ENCODE measurements around the gene PPP1R12C.
"Not testable (repeated sequence)": the region's sequence is repeated elsewhere in the genome, so short reads cannot be mapped to it uniquely, and the experiment has no call there.

Gene PPP1R12C

DNA sequence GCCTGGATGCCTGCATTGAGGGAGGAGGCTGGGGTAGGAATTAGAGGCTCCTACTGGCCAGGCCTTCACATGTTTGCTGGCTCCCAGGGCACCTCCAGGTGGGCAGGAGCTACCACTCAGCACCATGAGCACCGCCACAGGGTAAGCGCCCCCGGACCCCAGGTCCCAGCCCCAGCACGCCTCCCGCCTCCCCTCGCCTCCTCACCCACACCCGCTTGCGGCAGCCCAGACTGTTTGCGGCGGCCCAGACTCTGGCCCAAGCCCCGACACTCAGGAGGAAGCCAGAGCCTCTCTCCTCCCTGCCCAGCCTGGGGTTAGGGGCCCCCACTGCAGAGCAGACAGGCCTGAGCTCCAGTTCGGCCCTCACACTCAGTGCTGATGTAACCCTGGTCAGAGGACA, 41.1 kb downstream of the PPP1R12C start:
- DNase-seq (ENCODE audit: low read depth in 2 of 2) = no peak

- no peak for DNase-seq (ENCODE audit: low read depth in 2 of 2)
These were observed 42.0 kb downstream of the PPP1R12C start, which contains the start of gene EPS8L1 for GRCh38 chr19:55075371-55075998. EPS8L1 (plus strand) TSS chr19:55075869; CDS start chr19:55076445, 576 bp downstream.

- no peak for DNase-seq (ENCODE audit: low read depth in 2 of 2)
These were observed 45.5 kb downstream of the PPP1R12C start for GRCh38 chr19:55071913-55072312.

DNA sequence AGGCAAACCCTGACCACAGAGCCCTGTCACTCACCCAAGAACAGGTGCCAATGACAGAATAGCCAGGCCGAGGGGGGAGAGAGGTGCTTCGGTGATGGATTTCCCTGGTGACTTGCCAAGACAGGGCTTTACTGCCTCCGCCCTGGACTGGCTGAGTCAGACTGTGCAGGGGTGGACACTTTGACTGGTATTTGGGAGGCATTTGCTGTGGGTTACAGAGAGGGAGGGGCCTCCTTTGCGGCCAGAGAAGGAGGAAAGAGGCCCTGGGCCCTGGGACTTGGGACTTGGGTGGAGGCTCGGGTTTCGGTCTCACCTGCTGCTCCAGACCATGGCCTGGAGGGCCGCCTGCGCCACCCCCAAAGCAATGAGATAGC, 46.3 kb downstream of the PPP1R12C start:
- DNase-seq (ENCODE audit: low read depth in 2 of 2) = no peak

GRCh38 chr19:55070466-55071128, 46.8 kb downstream of the PPP1R12C start:
- DNase-seq (ENCODE audit: low read depth in 2 of 2) = no peak

- DNase-seq (ENCODE audit: low read depth in 2 of 2) = no peak
These were observed 47.6 kb downstream of the PPP1R12C start for GRCh38 chr19:55069865-55070197.

DNA sequence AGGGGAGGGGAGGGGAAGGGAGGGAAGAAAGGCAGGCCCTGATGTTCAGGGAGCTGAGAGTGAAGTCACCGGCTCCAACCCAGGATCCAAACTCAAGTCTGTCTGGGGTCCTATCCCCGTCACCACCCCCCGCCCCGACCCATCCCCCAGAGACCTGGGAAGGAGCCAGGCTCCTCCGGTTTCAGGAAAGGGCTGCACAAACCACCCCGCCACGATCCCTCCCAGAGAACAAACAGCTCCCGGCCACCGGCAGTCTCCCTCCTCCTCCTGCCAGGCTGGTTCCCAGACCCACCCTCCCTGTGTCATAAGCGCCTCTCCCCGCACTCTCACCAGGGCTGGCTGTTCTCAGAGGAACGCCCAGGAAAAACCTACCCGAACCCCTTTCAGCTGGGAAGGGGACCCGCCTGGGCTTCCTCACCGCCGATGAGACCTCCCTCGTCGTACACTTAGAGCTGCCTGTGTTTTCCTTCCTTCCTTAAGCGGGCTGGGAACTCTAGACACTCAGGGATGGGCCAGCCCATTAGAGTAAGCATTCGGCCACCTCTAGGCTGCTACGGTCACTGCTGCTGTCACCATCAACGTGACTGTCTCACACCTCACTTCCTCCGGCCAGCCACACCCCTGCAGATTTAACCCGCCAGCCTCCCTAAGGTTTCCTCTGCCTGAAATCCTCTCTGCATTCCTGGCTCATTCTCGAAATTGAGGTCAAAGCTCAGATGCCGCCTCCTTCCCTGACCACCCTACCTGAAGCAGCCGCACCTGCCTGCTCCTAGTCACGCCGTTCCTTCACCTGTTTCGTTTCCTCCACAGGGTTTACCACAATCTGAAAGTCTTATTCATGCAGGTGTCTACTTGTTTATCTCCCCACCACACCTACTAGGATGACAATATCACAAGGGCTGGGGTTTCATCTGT, 48.2 kb downstream of the PPP1R12C start:
- no peak for DNase-seq (ENCODE audit: low read depth in 2 of 2)

GRCh38 chr19:55067869-55068268, 49.6 kb downstream of the PPP1R12C start:
- no peak for DNase-seq (ENCODE audit: low read depth in 2 of 2)

- no peak for DNase-seq (ENCODE audit: low read depth in 2 of 2)
These were observed 51.2 kb downstream of the PPP1R12C start for GRCh38 chr19:55066107-55066709.

GRCh38 chr19:55065516-55065915, 51.9 kb downstream of the PPP1R12C start:
- DNase-seq (ENCODE audit: low read depth in 2 of 2) = not testable (repeated sequence)

DNA sequence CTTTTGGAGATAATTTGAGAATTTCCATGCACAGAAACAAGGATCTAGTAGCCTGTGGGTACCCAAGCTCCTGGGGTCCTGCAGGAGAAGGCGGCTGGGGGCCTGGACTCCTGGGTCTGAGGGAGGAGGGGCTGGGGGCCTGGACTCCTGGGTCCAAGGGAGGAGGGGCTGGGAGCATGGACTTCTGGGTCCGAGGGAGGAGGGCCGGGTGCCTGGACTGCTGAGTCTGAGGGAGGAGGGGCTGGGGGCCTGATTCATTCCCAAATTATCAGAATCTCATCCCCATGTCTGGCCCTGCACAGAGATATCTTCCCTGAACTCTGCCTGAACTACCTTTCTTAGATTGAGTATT, 54.0 kb downstream of the PPP1R12C start:
- DNase-seq (ENCODE audit: low read depth in 2 of 2) = no peak

DNA sequence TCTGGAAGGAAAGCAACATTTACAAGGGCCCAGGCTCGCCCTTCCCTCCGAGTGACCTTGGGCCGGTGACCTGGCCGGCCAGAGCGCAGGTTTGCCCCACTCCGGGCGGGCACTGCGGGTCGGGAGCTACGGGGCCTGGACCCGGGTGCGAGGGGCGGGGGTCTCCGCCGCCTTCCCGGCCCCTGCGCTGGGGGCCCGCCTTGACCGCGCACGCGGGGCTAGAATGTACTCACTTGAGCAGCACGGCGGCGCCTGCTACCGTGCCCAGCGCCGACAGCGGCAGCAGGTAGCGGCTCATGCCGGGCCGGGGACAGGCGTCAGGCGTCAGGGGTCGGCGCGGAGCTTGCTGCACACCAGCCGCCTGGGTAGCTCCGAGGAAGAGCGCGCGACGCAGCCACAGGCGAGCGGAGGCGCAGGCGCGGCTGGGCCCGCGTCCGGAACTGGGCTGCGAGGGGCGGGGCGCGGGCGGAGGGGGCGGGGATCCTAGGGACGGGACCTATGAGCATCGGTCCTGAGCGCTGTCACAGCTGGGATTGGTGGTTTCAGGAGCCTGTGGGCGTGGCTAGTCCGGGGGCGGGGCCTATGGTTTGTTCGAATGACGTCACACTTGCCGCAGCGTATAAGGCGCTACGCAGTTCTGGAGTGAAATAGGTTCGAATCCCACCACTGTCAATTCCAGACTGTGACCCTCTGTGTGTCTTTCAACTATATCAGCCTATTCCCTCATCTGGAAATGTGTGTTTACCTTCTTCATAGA, 54.5 kb downstream of the PPP1R12C start, which contains the start of gene RDH13:
Gene RDH13 (minus strand): TSS at position 414 of the 757 bp plus-strand sequence. CDS start 116 bp downstream, at position 298.
- DNase-seq (ENCODE audit: low read depth in 2 of 2) = peak; percentile 96 to 100

- DNase-seq (ENCODE audit: low read depth in 2 of 2) = not testable (repeated sequence)
These were observed 57.1 kb downstream of the PPP1R12C start for GRCh38 chr19:55060287-55060686.

DNA sequence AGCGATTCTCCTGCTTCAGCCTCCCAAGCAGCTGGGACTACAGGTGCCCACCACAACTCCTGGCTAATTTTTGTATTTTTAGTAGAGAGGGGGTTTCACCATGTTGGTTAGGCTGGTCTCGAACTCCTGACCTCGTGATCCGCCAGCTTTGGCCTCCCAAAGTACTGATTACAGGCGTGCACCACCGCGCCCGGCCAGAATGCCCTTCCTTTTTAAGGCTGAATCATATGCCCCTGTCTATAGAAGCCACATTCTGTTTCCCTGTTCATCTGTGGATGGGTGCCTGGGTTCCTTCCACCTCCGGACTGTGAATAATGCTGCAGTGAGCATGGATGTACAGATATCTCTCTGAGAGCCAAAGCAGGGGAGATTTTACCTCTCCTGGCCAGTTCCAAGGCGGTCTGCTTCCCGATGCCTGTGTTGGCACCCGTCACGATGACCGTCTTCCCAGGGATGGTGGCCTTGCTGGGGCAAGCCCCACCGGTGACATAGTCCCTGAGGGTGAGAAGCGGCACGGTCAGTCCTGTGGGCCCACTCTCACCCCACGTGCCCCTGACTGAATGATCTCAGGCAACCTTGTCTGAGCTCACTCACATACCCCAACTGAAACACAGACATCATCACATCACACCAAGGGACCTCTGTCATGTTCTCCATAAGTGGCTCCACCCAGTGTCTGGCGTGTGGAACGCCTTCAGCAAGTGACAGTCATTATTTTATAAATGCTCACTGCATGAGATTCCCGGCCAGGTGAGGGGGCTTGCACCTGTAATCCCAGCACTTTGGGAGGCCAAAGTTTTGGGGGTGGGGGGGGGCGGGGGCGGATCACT, 58.4 kb downstream of the PPP1R12C start:
- no peak for DNase-seq (ENCODE audit: low read depth in 2 of 2)

DNA sequence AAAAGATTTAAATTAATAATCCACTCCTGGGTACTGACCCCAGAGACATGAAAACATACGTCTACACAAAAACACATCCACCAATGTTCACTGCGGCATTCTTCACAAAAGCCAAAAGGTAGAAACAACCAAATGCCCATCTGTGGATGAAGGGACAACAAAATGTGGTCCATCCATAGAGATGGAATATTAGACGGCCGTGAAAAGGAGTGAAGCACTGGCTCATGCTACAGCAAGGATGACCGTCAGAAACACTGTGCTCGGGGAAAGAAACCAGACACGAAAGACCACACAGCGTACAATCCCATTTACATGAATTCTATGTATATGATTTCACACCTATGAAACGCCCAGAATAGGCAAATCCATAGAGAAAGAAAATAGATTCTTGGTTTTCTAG, 60.6 kb downstream of the PPP1R12C start:
- no peak for DNase-seq (ENCODE audit: low read depth in 2 of 2)

DNA sequence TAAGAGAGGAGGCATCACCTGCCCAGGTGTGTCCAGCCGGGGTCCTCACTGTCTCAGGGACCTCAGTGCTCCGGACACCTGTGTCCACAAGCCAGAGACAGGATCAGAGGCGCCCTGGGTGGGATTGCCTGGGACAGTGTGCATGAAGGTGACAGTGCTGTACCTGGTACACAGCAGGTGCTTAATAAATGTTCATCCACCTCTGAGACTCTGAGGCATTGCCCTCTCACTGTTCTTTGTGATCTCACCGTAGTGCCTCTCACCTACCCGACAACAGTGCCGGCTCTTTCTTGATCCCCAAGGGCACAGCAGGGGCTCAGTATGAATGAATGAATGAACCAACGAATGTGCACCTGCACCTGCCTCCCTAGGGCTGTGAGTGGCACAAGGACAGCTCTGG, 63.7 kb downstream of the PPP1R12C start:
- no peak for DNase-seq (ENCODE audit: low read depth in 2 of 2)

DNA sequence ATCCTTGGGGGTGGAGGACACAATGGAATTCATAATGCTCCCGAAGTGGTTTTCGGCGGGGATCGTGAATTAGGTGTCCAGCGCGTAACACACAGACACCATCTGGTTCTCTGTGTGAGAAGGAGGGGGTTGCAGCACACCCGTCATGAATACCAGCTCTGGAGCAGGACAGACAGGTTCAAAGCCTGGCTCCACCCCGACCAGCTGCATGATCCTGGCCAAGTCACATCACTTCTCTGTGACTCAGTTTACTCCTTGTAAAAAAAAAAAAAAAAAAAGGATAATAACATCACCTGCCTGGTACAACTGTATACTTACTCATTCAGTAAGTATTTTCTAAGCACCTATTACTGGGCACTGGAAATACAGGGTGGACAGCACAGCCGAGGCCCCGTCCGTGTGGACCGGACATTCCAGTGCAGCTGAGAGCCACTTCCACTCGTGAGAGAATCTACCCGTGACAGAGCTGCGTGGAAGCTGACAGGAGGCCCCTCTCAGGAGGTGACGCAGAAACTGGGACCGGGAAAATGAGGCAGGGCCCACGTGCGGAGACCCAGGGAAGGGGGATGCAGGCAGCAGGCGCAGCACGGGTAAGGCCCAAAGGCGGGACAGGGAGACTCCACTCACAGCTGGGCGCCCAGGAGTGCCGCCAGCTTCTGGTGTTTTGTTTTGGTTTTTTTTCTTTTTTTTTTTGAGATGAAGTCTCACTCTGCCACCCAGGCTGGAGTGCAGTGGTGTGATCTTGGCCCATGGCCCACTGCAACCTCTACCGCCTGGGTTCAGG, 66.5 kb downstream of the PPP1R12C start:
- no peak for DNase-seq (ENCODE audit: low read depth in 2 of 2)

GRCh38 chr19:55048446-55048845, 69.0 kb downstream of the PPP1R12C start:
- no peak for DNase-seq (ENCODE audit: low read depth in 2 of 2)

DNA sequence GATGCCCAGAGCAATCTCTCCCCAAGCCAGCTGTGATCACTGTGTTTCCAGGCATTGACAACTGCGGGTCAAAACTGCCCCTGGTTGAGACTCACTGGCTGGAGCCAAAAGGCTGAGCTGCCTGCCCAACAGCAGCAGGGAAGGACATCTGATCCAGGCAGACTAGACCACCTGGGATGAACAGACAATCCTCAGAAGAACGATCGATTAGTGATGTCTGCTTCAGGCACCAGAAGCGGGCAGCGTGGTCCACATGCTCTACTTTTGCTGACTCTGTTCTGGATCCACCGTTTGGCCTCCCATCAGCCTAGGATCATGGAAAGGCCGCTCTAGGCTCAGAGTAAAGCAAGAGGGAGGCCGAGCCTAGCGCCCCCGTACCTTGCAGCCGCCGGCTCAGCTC, 69.5 kb downstream of the PPP1R12C start:
- no peak for DNase-seq (ENCODE audit: low read depth in 2 of 2)
